GM23248 (cell line): ENCODE data around the gene HNRNPA2B1.

Experiments used
- EZH2 ChIP-seq: fragments of 200-600 bp; sonication (generic); IDR thresholded peaks from 2 replicates; pipeline ENCODE4 v1.6.1; 2018; ENCODE audit warnings: antibody characterized with exemption, mild to moderate bottlenecking; ENCODE audit not compliant: insufficient read depth, poor library complexity, severe bottlenecking
- EZH2phosphoT487 ChIP-seq: fragments of 200-600 bp; sonication (generic); IDR thresholded peaks from 2 replicates; pipeline ENCODE4 v1.6.1; 2018; ENCODE audit warnings: antibody characterized with exemption, moderate library complexity, mild to moderate bottlenecking, low read depth; ENCODE audit not compliant: insufficient read depth

DNA sequence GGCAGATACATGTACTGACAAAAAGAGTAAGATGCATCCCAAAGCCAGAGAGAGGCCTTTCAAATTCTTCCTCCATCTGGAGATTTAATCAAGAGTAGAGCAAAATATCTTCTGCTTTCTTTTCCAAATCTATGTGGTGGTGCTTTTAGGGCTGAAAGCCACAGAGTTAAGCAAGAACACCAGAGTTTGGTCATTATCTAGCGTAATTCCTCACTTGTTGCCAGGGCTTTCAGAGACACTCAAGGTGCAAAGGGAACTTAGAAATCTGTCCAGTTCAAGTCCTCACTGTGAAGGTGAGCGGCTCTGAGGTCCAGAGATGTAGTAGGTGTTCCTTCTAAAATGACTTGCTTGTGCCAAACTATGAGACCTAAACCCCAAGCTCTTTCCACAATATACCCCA, 59.5 kb downstream of the HNRNPA2B1 start:
- no peak for TF ChIP-seq EZH2phosphoT487
- TF ChIP-seq EZH2: no peak
